HG03108 (cell line): Measurements from ENCODE around the gene FAM151B.

Experiments
- ATAC-seq: cut with Tn5 transposase; IDR thresholded peaks from one replicate; pipeline ENCODE4 v1.9.1; 2021; ENCODE audit warnings: moderate library complexity; ENCODE audit not compliant: unreplicated experiment

The FAM151B gene

GRCh38 chr5:80502800-80503199, 14.9 kb downstream of the FAM151B start:
- no peak for ATAC-seq

- ATAC-seq, result no peak
Observed at GRCh38 chr5:80503641-80504040, 15.7 kb downstream of the FAM151B start.

GRCh38 chr5:80504833-80505232, 16.9 kb downstream of the FAM151B start:
- no peak for ATAC-seq

GRCh38 chr5:80507663-80508062, 19.8 kb downstream of the FAM151B start:
- ATAC-seq, result no peak

GRCh38 chr5:80508844-80509243, 20.9 kb downstream of the FAM151B start:
- no peak for ATAC-seq

- ATAC-seq, result no peak
Observed at GRCh38 chr5:80509362-80509761, 21.5 kb downstream of the FAM151B start.

GRCh38 chr5:80516826-80517225, 28.9 kb downstream of the FAM151B start:
- ATAC-seq, result no peak

GRCh38 chr5:80540691-80541090, 52.8 kb downstream of the FAM151B start:
- no peak for ATAC-seq

GRCh38 chr5:80541392-80541791, 53.5 kb downstream of the FAM151B start:
- no peak for ATAC-seq

GRCh38 chr5:80554646-80555045, 66.7 kb downstream of the FAM151B start:
- ATAC-seq, result no peak

GRCh38 chr5:80555099-80555498, 67.2 kb downstream of the FAM151B start:
- no peak for ATAC-seq

GRCh38 chr5:80559244-80559643, 71.3 kb downstream of the FAM151B start:
- ATAC-seq, result no peak

GRCh38 chr5:80565330-80565729, 77.4 kb downstream of the FAM151B start:
- ATAC-seq, result no peak

- no peak for ATAC-seq
Observed at GRCh38 chr5:80566711-80567259, 78.9 kb downstream of the FAM151B start.

- no peak for ATAC-seq
Observed at GRCh38 chr5:80568251-80568650, 80.4 kb downstream of the FAM151B start.

GRCh38 chr5:80569086-80569960, 81.4 kb downstream of the FAM151B start:
- no peak for ATAC-seq

- ATAC-seq, result no peak
Observed at GRCh38 chr5:80569961-80570786, 82.3 kb downstream of the FAM151B start, which contains the start of gene ANKRD34B. ANKRD34B (minus strand) TSS chr5:80570280; CDS start chr5:80560019, 10,261 bp downstream.

GRCh38 chr5:80573062-80573461, 85.2 kb downstream of the FAM151B start:
- ATAC-seq, result no peak

GRCh38 chr5:80576383-80576782, 88.5 kb downstream of the FAM151B start:
- no peak for ATAC-seq

GRCh38 chr5:80577707-80578106, 89.8 kb downstream of the FAM151B start:
- no peak for ATAC-seq

- ATAC-seq, result no peak
Observed at GRCh38 chr5:80579050-80579449, 91.2 kb downstream of the FAM151B start.
